GM12878 (cell line): ENCODE measurements around the gene DLX5. TPM values are rescaled to one million over a fixed set of nuclear protein-coding genes. Genes with fewer than 3 reads are reported as not detected.

Experiments
- ATF7 ChIP-seq: fragments of 450-650 bp; IDR thresholded peaks from 2 replicates; pipeline ENCODE4 v1.6.1; 2016; ENCODE audit warnings: low read depth, mild to moderate bottlenecking
- ETV6 ChIP-seq, 2 experiments: fragments of 450-650 bp in 1 of 2; IDR thresholded peaks in 1 of 2; conservative IDR thresholded peaks in 1 of 2; 2 replicates each; pipeline ENCODE4 v1.6.1; 2014; ENCODE audit warnings: antibody characterized with exemption in 1 of 2, borderline replicate concordance in 1 of 2, low read depth in 1 of 2, mild to moderate bottlenecking in 1 of 2, moderate library complexity in 1 of 2
- polyA plus RNA-seq, 11 experiments: library from polyadenylated mRNA; depleted of rRNA in 4 of 11; unstranded in 6 of 11; stranded (reverse) in 5 of 11; fragments of >200 nt; fragmentation: Nextera tagmentation in 4 of 11; fragmentation: Illumina TruSeq in 1 of 11; extraction: Ambion mirVana in 4 of 11; extraction: Trizol in 1 of 11; gene quantifications; 1 replicate in 1 of 11; 2 replicates in 10 of 11; pipeline versions ENCODE4 v1.2.1 to v1.2.3, GENCODE V29; 2011 to 2016; ENCODE audit warnings: inconsistent platforms in 2 of 11, missing spikeins in 2 of 11, low read depth in 1 of 11
- total RNA-seq, 4 experiments: library from RNA; depleted of rRNA in 3 of 4; stranded (reverse); fragments of >200 nt in 3 of 4; fragmentation: Illumina TruSeq in 1 of 4; extraction: Trizol in 1 of 4; gene quantifications; 2 replicates each; pipeline versions ENCODE4 v1.2.1 to v1.2.3, GENCODE V29; 2013 to 2021
- TF ChIP-seq, protein P1 (sequence below): IDR thresholded peaks from 2 replicates; pipeline ENCODE4 v1.6.1; 2012; ENCODE audit warnings: improper control_type of control experiment, low read depth, low read length; ENCODE audit not compliant: insufficient replicate concordance
- TF ChIP-seq, protein P2 (sequence below): fragments of 450-650 bp; IDR thresholded peaks from 2 replicates; pipeline ENCODE4 v1.6.1; 2016; ENCODE audit warnings: mild to moderate bottlenecking

DLX5 gene
- total and polyA plus RNA-seq, 10 of the 15 experiments (the other 5 are each of a cell fraction or from before 2014, with no cell fraction given), result not detected

DNA sequence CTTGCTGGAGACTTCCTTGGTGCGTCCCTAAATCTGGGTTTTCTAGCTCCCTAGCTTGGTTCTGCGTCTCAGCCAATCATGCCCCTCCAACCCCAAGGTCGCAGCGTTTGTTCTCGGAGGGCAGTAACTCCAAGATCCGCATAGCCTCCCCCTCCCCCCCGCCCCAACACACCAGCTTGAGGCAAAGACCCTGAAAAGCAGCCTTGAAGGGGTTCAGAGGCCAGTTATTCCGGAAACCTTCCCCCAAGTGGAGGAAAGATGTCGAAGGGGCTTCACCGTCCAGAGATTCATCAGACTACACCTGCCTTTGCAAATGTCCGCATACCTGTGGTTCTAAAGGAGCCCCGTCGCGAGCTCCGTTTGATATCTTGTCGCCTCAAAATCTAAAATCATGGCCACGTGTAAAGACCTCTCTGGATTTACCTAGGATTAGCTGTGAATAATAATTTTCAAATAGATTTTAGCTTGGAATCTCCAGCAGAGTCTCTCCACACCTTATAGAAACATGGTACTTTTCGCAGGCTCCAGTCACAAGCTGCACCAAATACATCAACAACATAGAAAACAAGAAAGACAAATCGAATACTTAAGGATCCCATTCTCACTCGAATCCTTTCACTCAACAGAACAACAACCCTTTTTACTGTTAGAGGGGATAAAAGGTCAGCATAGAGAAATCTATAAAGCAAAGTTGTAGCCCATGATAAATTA lies 11.3 kb downstream of the DLX5 start (continued):
- TF ChIP-seq, protein P1, sequence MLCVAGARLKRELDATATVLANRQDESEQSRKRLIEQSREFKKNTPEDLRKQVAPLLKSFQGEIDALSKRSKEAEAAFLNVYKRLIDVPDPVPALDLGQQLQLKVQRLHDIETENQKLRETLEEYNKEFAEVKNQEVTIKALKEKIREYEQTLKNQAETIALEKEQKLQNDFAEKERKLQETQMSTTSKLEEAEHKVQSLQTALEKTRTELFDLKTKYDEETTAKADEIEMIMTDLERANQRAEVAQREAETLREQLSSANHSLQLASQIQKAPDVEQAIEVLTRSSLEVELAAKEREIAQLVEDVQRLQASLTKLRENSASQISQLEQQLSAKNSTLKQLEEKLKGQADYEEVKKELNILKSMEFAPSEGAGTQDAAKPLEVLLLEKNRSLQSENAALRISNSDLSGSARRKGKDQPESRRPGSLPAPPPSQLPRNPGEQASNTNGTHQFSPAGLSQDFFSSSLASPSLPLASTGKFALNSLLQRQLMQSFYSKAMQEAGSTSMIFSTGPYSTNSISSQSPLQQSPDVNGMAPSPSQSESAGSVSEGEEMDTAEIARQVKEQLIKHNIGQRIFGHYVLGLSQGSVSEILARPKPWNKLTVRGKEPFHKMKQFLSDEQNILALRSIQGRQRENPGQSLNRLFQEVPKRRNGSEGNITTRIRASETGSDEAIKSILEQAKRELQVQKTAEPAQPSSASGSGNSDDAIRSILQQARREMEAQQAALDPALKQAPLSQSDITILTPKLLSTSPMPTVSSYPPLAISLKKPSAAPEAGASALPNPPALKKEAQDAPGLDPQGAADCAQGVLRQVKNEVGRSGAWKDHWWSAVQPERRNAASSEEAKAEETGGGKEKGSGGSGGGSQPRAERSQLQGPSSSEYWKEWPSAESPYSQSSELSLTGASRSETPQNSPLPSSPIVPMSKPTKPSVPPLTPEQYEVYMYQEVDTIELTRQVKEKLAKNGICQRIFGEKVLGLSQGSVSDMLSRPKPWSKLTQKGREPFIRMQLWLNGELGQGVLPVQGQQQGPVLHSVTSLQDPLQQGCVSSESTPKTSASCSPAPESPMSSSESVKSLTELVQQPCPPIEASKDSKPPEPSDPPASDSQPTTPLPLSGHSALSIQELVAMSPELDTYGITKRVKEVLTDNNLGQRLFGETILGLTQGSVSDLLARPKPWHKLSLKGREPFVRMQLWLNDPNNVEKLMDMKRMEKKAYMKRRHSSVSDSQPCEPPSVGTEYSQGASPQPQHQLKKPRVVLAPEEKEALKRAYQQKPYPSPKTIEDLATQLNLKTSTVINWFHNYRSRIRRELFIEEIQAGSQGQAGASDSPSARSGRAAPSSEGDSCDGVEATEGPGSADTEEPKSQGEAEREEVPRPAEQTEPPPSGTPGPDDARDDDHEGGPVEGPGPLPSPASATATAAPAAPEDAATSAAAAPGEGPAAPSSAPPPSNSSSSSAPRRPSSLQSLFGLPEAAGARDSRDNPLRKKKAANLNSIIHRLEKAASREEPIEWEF, result no peak
- TF ChIP-seq ATF7, result no peak
- TF ChIP-seq, protein P2, sequence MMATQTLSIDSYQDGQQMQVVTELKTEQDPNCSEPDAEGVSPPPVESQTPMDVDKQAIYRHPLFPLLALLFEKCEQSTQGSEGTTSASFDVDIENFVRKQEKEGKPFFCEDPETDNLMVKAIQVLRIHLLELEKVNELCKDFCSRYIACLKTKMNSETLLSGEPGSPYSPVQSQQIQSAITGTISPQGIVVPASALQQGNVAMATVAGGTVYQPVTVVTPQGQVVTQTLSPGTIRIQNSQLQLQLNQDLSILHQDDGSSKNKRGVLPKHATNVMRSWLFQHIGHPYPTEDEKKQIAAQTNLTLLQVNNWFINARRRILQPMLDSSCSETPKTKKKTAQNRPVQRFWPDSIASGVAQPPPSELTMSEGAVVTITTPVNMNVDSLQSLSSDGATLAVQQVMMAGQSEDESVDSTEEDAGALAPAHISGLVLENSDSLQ, result no peak
- no peak for TF ChIP-seq ETV6 (conservative IDR thresholded peaks at IDR 0.05 in 1 of 2, IDR thresholded peaks at IDR 0.05 in 1 of 2; ENCODE audit: borderline replicate concordance in 1 of 2, low read depth in 1 of 2)
